Pancreas (tissue), 10 donors: Measurements from ENCODE around the gene PSTPIP1. TPM values are rescaled to one million over a fixed set of nuclear protein-coding genes. Genes with fewer than 3 reads are reported as not detected.

ENCODE experiments used
- ATAC-seq, 4 donors: fragments of 200-7000 bp; cut with Tn5 transposase; one replicate each; pipeline versions ENCODE4 v1.8.0 to v1.9.1; 2020; ENCODE audit warnings: mild to moderate bottlenecking in 4 of 4, moderate library complexity in 4 of 4
- DNase-seq, 6 donors: peaks; one replicate each; pipeline ENCODE4 v3.0.0-alpha.2; 2020
- FAIRE-seq: peaks from 2 replicates; lab custom pipeline; 2012; peaks lifted over from hg19 to GRCh38; lab: Jason Lieb, UNC
- H3K27ac ChIP-seq, 4 donors: fragments of 200-600 bp; sonication (generic); 1 replicate in 3 of 4; 2 replicates in 1 of 4; pipeline versions ENCODE4 v1.5.0 to v1.8.0; 2020
- H3K27me3 ChIP-seq, 4 donors: fragments of 200-600 bp; one replicate each; pipeline ENCODE4 v1.8.0; 2021
- H3K36me3 ChIP-seq, 3 donors: fragments of 200-600 bp; sonication (generic) in 1 of 3; one replicate each; pipeline versions ENCODE4 v1.5.0 to v1.8.0; 2020 to 2021
- H3K4me1 ChIP-seq, 3 donors: fragments of 200-600 bp; one replicate each; pipeline ENCODE4 v1.8.0; 2021
- H3K4me3 ChIP-seq, 4 donors: fragments of 200-600 bp; sonication (generic) in 2 of 4; one replicate each; pipeline versions ENCODE4 v1.5.0 to v1.8.0; 2020 to 2021
- H3K9me3 ChIP-seq, 4 donors: fragments of 200-600 bp; one replicate each; pipeline ENCODE4 v1.8.0; 2021
- WGBS, 2 donors: extraction: QIAGEN DNeasy Blood & Tissue Kit; methylation state at CpG; one replicate each; pipeline ENCODE4 v1.1.7; 2013; 5-methylcytosine and 5-hydroxymethylcytosine counted together
- intact Hi-C, 3 donors: fragments of 100-400 bp; cut with DNase I; formaldehyde crosslinking; loops; one replicate each; pipeline versions ENCODE4 v1.11.1 to v1.14.2; 2022
- polyA plus RNA-seq, 2 donors: library from polyadenylated mRNA; stranded (reverse); fragments of 200-250 nt; gene quantifications; one replicate each; pipeline ENCODE4 v1.2.3, GENCODE V29; 2013
- total RNA-seq, 6 donors: library from RNA; stranded (reverse); fragmentation: NEBNext Ultra II Directional in 4 of 6; extraction: Animal tissue kit (Norgen Biotek cat#: 25700) in 4 of 6; gene quantifications; one replicate each; pipeline versions ENCODE4 v1.2.1 to v1.2.4, GENCODE V29; 2021 to 2023
- TF ChIP-seq, protein P1 (sequence below), 4 donors: fragments of 200-600 bp; sonication (generic) in 3 of 4; IDR thresholded peaks; one replicate each; pipeline versions ENCODE4 v1.5.0 to v1.8.0; 2021; ENCODE audit warnings: antibody characterized with exemption in 4 of 4
- donor health status: healthy with polysubstance abuse.
- donor health status: DM: no; HTN: no; CAD: no; lungs with moderate emphysema.
- donor health status: DM: no; HTN: no; CAD: no.
- donor health status: control.
- donor health status: control.
- donor health status: Bipolar disorder and iron deficiency.
- donor health status: DM: yes; HTN: yes; CAD: no.
- donor health status: DM: no; HTN: no; CAD: no.
- donor health status: DM: no; HTN: no; CAD: no.
- donor health status: DM: yes; HTN: yes; CAD: no.

The PSTPIP1 gene
- total and polyA plus RNA-seq, 8 donors: 0.83 to 6.2 (median 3.6) TPM; not detected in 1

DNA sequence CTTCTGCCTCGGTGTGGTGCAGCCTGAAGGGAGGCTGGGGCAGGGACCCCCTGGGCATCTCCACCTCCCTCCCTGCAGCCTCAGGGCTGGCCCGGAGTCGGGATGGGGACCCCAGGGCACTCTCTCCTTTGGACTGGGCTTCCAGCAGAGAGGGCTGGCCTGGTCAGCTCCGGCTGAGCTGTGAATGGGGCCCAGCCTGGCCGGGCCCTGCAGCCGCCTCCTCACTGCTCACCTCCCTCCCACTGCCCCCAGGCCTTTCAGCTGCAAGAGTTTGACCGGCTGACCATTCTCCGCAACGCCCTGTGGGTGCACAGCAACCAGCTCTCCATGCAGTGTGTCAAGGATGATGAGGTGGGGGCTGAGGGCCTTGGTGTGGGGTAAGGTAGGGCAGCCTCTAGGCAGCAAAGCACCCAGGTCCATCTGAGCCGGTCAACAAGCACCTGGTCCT, 36.0 kb downstream of the PSTPIP1 start:
- TF ChIP-seq, protein P1, sequence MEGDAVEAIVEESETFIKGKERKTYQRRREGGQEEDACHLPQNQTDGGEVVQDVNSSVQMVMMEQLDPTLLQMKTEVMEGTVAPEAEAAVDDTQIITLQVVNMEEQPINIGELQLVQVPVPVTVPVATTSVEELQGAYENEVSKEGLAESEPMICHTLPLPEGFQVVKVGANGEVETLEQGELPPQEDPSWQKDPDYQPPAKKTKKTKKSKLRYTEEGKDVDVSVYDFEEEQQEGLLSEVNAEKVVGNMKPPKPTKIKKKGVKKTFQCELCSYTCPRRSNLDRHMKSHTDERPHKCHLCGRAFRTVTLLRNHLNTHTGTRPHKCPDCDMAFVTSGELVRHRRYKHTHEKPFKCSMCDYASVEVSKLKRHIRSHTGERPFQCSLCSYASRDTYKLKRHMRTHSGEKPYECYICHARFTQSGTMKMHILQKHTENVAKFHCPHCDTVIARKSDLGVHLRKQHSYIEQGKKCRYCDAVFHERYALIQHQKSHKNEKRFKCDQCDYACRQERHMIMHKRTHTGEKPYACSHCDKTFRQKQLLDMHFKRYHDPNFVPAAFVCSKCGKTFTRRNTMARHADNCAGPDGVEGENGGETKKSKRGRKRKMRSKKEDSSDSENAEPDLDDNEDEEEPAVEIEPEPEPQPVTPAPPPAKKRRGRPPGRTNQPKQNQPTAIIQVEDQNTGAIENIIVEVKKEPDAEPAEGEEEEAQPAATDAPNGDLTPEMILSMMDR (IDR thresholded peaks at IDR 0.05): no peak
- DNase-seq: peak; percentile 1 to 58 (median 18)
- Histone ChIP-seq H3K27ac (no peak overlapping the region), H3K4me1 (peaks cover 0 to 4% (median 3%) of the 10 kb centered on the region in 3 donors), H3K27me3 (no peaks in the 10 kb centered on the region), H3K9me3 (no peaks in the 10 kb centered on the region), H3K4me3 (no peak overlapping the region), H3K36me3 (no peaks in the 10 kb centered on the region)
- intact Hi-C loops: no loop called here
- FAIRE-seq: no peak
- 82 to 87% methylated on average over 10 of the region's 10 CpGs for WGBS, 2 donors
- no peak for ATAC-seq

DNA sequence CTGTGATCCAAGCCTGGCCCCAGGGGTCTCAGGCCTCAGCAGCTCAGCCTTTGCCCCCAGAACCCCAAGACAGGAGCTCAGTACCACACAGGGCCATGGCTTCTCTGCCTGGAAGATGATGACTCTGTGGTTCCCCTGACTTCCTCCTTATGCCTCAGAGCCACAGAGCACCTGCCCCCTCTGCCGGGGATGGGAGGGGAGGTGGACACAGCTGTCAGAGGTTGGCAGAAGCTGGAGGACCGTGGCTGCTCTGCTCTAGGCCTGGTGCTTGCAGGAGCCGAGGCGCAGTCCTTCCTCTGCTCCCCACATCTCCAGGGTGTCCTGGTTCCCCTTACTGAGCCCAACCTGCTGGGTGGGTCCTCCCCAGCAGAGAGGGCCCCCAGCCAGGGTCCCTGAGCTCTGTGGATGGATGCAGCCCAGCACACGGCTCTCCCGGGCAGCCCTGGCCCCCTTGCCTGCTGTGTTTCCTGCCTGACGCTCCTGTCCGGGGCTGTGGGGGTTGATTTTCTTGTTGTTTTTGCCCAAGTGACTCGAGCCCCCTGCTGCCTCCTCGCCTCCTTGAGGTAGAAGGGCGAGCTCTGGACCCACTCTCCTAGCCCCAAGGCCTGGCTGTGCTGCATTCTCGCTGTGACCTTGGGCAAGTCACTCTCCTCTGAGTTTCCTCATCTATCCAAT, 36.6 kb downstream of the PSTPIP1 start:
- Histone ChIP-seq H3K9me3 (no peaks in the 10 kb centered on the region), H3K36me3 (no peaks in the 10 kb centered on the region), H3K27ac (no peak overlapping the region), H3K27me3 (no peaks in the 10 kb centered on the region), H3K4me1 (peaks cover 0 to 4% (median 3%) of the 10 kb centered on the region in 3 donors), H3K4me3 (no peak overlapping the region)
- FAIRE-seq: no peak
- no peak for ATAC-seq
- TF ChIP-seq, protein P1 (IDR thresholded peaks at IDR 0.05): no peak
- 74 to 79% methylated on average over 12 of the region's 12 CpGs for WGBS, 2 donors
- intact Hi-C loops: no loop called here
- peak; percentile 1 to 53 (median 13) for DNase-seq

DNA sequence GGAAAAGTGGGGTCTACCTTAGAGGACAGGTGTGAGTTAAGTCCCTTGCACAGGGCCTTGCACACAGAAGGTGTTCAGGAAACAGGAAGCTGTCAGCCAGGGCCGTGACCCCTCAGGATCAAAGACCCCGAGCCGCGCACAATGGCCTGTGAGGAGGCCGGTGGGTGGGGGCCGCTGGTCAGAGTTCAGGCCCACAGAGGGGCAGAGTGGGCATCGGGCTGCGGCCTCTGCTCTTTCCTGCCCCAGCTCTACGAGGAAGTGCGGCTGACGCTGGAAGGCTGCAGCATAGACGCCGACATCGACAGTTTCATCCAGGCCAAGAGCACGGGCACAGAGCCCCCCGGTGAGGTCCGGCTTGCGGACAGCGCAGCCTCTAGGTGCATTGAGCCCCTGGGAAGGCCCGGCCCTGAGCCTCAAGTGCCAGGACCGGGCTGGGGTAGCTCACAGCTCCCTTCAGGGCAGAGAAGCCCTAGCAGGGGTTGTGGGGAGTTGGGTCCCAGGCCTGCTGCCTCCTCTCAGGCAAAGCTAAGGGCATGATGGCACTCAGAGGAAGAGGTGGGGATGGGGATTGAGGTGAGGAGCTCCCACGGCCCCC, 37.2 kb downstream of the PSTPIP1 start:
- H3K9me3 ChIP-seq: no peaks in the 10 kb centered on the region
- TF ChIP-seq, protein P1 (IDR thresholded peaks at IDR 0.05): no peak
- ATAC-seq (no peak), FAIRE-seq (no peak), DNase-seq (peak; percentile 2 to 67 (median 20))
- WGBS, 2 donors: 72 to 73% methylated on average over 22 of the region's 22 CpGs
- intact Hi-C loops: no loop called here
- H3K27me3 ChIP-seq: no peaks in the 10 kb centered on the region
- H3K27ac ChIP-seq: no peak overlapping the region
- no peaks in the 10 kb centered on the region for H3K36me3 ChIP-seq
- peaks cover 0 to 4% (median 3%) of the 10 kb centered on the region in 3 donors for H3K4me1 ChIP-seq
- no peak overlapping the region for H3K4me3 ChIP-seq

DNA sequence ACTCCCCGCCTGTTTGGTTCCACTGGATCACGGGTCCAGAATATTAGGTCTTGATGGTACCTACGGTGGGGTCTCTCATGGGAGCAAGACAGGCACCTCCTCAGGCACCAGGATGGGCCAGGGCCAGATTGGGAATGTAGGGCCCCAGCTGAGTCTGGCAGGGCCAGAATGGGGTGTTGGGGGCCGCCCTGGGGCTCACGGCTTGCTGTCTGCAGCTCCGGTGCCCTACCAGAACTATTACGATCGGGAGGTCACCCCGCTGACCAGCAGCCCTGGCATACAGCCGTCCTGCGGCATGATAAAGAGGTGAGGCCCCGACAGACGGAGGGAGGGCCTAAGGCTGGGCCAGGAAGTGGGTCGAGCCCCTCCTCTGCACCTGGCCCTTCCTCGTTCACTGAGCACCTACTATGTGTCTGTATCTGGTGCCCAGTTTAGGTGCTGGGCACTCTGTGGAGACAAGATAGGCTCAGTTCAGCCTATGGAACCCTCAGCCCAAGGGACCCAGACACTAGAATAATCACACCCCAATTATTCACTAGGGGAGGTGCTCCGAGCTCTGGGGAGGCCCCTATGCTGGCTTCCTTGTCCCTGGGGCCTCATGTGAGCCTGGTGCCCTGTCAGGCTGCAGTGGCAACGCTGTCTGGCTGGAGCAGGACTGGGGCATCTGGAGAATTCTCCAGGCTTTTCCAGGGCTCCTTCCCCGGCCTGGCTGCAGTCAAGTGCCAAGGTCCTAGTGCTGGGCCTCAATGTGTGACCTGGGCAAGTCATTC, 37.9 kb downstream of the PSTPIP1 start:
- intact Hi-C loops: no loop called here
- peak in 5 of 6 donors; percentile 2 to 51 (median 18) for DNase-seq
- Histone ChIP-seq H3K36me3 (no peaks in the 10 kb centered on the region), H3K4me1 (peaks cover 0 to 4% (median 3%) of the 10 kb centered on the region in 3 donors), H3K27ac (no peak overlapping the region), H3K4me3 (no peak overlapping the region), H3K9me3 (no peaks in the 10 kb centered on the region), H3K27me3 (no peaks in the 10 kb centered on the region)
- 70 to 78% methylated on average over 18 of the region's 18 CpGs for WGBS, 2 donors
- FAIRE-seq: no peak
- TF ChIP-seq, protein P1 (IDR thresholded peaks at IDR 0.05): no peak
- ATAC-seq: no peak
